Measurements from ENCODE around the gene DACT2.
"Not testable (repeated sequence)": the region's sequence is repeated elsewhere in the genome, so short reads cannot be mapped to it uniquely, and the experiment has no call there.

The DACT2 gene

DNA sequence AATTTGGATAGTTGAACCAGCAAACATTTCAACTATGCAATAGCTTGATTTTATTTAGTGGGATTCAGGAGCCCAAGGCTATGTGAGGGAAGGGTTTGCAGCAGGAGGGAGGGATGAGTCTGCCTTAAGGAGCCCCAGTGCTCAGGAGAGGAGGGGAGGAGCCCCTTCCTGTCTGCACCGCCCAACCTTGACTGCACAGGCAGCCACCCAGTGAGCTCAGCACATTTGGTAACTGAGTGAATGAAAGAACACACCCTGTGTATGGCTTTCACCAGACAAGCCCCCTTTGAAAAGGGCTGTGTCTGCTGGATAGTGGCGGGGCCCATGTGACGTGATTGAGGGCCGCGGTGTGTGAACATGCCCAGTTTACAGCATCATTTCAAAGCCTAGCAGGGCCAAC, 17.0 kb downstream of the DACT2 start:
- no peak for DNase-seq

DNA sequence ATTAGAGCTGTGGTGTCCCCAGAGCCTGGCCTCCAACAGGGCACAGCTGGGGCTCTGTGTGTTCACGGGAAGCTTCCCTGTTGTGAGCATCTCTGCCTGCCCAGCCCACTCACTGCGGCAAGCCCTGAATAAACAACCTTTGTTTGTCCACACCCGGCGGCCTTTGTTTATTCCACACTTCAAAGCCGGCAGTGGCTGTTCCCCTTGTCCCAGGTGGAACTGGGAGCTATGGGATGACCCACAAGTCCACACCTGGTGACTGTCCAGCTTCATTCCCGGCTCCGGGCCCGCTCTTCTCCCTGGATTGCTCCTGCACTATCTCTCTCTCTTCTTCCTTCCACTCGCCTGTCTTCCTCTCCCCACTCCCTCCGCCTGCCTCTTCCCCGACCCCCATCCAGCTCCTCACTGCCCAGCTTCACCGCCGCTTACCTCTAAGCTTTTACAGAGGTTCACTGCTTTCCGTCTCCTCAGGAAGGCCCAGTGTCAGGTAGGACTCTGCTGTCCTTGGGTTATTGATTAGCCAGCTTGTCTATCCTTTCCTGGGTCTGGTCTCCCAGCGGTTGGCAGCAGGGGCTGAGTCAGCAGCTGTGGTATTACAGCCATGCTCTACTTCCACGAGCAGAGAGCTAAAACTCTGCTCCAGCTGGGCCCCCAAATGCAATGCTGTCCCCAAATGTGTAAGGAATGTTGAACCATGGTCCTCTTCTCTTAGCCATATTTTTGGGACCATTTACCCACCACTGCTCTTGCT, 17.8 kb downstream of the DACT2 start:
- DNase-seq, result peak in 1 of 58 donors; percentile 16

GRCh38 chr6:168300975-168301647, 18.5 kb downstream of the DACT2 start:
- DNase-seq, result no peak

DNA sequence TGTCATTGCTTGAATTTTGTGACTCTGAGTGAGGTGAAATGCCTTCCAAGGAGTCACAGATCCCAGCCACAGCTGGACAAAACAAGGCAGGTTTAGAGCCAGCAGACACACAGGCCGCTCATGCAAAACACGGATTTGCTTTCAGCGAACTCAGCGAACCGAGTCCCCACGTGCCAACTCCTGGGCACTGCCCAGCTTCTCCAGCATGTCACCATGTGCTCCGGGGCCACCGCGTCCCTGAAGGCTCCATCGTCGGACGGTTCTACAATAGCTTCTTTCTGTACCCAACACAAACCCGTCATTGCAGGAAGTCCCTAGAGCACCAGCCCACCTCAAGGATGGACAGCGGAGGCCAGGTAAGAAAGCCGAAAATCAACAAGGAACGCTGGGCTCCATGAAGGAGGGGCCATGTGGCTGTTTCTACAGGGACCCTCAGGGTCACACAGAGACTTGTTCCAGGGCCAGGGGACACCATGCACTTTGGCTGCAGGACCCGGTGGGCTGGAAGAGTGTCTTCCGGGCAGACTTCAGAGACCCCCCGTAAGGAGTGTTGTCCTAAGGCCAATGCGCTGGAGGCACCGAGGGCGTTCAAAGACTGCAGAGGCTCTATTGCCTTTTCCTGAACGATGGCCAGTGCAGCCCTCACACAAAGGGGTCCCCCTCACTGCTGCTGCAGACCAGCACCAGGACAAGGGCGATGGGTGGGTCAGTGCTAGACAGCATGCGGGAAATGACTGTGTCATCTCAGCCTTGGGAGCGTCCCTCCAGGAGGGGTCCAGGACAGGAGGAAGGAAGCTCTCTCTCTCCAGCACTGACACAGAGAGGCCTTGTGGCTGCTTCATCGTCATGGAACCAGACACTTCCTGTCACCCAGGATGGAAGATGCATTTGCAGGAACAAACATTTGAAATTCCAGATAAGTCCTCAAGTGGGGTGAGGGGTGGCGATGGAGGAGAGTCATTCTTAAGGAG, 19.8 kb downstream of the DACT2 start:
- peak in 15 of 58 donors; percentile 9 to 53 (median 23) for DNase-seq

- no peak for DNase-seq
Measured at GRCh38 chr6:168297643-168298042, 21.9 kb downstream of the DACT2 start.

DNA sequence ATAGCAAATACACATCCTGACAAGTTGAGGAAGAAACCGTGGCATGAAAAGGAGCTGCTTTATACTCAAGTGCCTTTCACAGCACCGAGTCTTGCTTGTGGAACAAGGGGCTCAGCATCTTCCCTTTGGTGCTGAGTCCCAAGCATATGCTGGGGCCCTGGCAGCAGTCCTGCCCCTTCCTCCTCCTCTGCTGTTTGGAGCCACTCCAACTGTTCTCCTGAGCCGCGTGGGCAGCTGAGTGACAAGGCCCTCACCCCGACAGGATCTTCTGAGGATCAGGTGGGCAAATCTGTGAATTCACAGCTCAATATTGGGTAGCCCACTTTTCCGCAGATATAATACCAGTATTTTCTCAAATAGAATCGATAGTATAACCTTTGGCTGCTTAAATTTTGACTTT, 24.7 kb downstream of the DACT2 start:
- DNase-seq, result no peak

DNA sequence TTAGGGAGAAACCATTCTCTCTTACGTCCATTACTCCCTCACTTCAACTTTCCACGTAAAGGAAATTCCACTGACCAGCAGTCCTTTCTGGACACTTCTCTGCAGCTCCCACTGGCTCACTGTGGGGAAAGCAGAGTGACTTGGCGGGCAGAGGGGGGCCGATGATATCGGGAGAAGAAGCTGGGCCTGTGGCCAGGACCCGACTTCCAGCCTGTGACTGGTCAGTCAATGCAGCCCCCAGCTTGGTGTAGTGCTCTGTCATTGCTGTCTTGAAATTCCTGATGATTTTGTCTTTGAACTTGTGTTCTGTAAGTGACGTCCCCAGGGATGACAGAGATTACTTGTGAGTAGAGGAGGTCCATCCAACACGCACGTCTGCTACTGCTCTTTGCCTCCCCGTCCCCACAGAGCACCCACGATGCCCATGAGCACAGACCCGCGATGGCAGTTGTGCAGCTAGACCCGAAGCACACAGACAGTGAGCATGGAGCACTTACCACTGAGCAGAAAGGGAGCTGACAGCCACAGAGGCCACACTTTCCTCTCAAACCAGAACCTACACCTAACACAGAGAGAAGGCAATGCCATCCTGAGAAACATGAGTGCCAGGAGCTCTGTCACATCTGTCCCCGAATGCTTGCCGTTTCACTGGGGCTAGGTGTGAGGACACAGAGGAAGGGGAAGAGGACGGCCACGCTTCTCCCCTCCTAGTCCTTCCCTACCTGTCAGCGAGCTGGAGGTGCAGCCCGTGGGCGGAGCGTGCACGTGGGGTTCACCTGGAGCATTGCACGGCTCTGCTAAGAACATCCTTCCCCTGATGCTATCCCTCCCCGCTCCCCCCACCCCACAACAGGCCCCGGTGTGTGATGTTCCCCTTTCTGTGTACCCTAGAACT, 25.7 kb downstream of the DACT2 start:
- DNase-seq, result no peak

DNA sequence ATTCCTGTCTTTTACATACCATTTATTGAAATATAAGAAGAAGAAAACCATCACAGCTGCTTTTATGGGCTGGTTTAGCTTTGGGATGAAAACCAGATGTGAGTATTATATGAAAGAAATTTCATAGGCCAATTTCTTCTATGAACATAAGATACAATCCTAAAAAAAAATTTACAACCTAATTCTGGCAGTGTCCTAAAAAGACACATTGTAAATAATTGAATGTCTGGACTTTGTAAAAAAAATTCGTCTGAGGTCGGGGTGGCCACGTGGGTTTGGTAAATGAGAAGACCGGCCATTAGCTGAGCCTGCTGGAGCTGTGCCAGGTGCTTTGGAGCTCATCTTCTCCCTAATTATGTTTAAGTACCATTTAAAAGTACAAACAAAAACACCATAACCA, 26.8 kb downstream of the DACT2 start:
- DNase-seq, result peak in 1 of 58 donors; percentile 53

DNA sequence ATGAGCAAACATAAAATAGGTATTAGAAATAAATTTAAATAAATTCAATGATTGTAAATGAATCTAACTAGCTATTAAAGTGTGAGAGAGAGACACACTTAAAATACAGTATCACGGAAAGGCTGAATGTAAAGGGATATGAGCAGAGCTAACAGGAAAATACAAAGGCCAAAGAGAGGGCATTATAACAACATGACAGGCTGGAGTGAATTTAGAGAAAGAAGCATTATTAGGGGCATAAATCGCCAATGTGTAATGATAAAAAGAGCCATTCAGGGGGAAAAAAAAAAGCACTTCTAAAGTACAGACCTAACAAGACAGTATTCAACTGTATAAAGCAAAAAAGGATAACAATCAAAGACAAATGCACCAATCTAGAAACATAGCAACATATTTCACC, 28.1 kb downstream of the DACT2 start:
- no peak for DNase-seq

DNA sequence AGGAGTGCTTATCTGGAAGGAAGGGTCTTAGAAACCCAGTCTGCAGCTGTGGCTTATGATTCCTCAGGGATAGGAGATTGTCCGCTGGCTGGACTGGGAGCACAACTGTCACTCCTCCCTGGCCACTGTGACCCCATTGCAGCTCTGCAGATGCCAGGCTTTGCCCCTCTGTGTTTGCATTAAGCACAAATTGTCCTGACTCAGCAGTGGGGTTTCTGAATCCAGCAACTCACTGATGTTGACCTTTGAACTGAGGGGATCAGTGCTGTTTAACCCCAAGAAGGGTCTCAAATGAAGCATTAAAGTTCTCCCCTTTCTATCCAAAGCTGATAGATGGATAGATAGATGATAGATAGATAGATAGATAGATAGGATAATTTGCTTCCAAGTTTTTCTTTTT, 29.5 kb downstream of the DACT2 start:
- no peak for DNase-seq

DNA sequence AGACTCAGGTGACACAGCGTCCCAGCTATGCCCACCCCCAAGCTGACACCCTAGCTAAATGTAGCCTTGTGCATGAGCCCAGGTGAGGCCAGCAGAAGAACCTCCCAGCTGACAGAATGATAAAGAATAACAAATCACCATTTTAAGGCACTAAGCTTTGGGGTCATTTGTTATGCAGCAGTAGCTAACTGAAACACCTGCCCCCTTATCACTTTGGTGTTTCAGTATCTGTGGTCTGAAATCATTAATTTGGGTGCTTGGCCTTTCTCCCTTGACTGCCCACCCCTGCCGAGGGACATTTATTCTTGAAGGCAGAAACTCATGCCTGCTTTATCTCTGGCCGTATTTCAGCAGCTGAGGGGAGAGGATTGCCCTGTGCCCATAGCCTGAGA, 30.0 kb downstream of the DACT2 start:
- DNase-seq, result no peak

- DNase-seq, result no peak
Measured at GRCh38 chr6:168288781-168289570, 30.6 kb downstream of the DACT2 start.

GRCh38 chr6:168287460-168287859, 32.1 kb downstream of the DACT2 start:
- not testable (repeated sequence) for DNase-seq

DNA sequence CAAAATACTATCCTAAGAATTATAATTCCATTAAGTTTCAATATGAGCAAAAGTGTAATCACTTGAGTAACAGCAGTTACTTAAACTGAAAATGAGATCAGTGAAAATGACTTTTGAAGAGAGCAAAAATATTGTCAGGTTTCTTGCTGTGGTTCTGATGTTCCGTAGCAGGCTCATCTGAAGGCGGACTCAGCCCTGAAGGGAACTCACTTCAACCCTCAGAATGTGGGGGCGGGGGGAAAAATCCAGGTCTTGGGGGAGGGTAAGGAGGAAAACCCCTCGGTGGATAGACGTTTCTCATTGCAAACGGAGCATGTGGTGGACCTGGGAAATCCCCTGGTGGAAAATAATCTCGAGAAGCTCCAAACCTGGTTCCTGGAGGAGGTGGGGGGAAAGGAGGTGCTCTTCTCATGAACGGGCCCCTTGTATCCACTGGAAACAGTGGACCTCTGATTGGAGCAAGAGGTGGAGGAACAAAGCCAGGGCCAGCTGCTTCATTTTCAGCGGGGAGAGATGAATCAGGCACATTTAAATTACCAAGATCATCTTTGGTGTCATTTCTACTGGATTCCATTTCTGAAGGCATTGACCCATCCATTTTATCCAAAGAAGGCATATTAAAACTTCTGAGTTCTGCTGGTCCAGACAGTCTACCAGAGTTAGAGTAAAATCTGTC, 32.7 kb downstream of the DACT2 start:
- peak in 2 of 58 donors; percentile 24 to 36 for DNase-seq

DNA sequence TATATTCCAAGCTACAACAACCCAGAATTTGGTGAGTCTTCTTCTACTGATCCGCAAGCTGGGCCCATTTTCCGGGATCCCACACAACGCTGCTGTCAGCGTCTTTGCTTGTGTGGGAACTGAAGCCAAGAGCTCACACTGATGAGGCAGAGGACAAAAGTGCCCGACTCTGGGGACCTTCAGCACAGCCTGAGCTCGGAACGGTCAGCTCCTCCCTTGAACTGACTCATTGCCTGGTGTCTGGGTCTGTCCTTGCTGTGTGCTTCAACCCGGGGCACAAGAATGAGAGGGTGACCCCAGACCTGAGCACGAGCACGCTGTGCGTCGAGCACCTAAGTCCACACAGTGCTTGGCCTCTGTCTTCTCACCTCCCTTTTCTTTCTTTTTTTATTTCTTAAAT, 33.5 kb downstream of the DACT2 start:
- peak in 1 of 58 donors; percentile 22 for DNase-seq

DNA sequence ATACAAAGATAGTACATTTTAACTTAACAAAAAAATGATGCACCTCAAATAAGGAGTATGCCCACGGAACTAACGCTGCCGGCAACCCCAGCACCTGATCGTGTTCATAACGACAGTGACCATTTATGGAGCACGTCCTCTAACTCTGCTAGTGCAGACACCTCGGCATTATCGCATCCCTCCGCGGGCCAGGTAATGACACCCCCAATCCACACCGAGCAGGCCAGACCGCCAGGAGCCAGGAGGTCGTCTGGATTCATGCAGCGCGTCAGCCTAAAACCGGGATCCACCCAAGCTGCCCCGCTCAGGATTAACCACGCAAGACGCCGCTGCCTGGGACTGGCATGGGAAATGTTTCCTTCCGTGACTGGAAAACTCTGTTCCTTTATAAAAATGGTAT, 34.1 kb downstream of the DACT2 start:
- no peak for DNase-seq

GRCh38 chr6:168284187-168284586, 35.4 kb downstream of the DACT2 start:
- DNase-seq, result no peak

GRCh38 chr6:168283686-168284025, 35.9 kb downstream of the DACT2 start:
- DNase-seq, result no peak

GRCh38 chr6:168282985-168283685, 36.4 kb downstream of the DACT2 start:
- DNase-seq, result no peak
